Choroid plexus epithelial cell (primary cell): ENCODE results near the gene ARSH.

Experiments used
- DNase-seq: peaks from one replicate; pipeline ENCODE4 v3.0.0-alpha.2; 2010; ENCODE audit warnings: low read depth
- H3K4me3 ChIP-seq: 2 replicates; pipeline ENCODE4 v1.5.1; 2011; ENCODE audit warnings: low read depth, mild to moderate bottlenecking, control low read depth, low read length, moderate library complexity
- TF ChIP-seq, protein P1 (sequence below): conservative IDR thresholded peaks from 2 replicates; pipeline ENCODE4 v1.5.1; 2011; ENCODE audit warnings: low read depth, mild to moderate bottlenecking, control low read depth, inconsistent platforms, low read length, moderate library complexity

Gene ARSH

DNA sequence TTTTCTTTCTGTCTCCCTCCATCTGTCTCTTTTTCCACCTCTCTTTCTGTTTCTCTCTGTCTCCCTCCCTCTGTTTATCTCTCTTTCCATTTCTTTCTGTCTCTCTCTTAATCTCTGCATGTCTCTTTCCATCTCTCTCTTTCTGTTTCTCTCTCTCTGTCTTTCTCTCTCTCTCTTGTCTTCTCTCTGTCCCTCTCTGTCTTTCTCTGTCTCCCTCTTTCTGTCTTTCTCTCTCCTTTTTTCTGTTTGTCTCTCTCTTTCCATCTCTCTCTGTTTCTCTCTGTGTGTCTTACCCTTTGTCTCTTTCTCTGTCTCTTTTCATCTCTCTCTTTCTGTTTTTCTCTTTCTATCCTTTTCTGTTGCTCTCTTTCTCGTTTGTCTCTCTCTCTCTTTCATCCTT is 69.6 kb downstream of the ARSH start:
- TF ChIP-seq, protein P1, sequence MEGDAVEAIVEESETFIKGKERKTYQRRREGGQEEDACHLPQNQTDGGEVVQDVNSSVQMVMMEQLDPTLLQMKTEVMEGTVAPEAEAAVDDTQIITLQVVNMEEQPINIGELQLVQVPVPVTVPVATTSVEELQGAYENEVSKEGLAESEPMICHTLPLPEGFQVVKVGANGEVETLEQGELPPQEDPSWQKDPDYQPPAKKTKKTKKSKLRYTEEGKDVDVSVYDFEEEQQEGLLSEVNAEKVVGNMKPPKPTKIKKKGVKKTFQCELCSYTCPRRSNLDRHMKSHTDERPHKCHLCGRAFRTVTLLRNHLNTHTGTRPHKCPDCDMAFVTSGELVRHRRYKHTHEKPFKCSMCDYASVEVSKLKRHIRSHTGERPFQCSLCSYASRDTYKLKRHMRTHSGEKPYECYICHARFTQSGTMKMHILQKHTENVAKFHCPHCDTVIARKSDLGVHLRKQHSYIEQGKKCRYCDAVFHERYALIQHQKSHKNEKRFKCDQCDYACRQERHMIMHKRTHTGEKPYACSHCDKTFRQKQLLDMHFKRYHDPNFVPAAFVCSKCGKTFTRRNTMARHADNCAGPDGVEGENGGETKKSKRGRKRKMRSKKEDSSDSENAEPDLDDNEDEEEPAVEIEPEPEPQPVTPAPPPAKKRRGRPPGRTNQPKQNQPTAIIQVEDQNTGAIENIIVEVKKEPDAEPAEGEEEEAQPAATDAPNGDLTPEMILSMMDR, result no peak
- no peak for DNase-seq
- no peak overlapping the region for H3K4me3 ChIP-seq

- TF ChIP-seq, protein P1, result no peak
- H3K4me3 ChIP-seq, result no peak overlapping the region
- DNase-seq, result no peak
Observed at GRCh38 chrX:3076416-3076991, 70.2 kb downstream of the ARSH start.
